Lower lobe of right lung (tissue), 2 donors: Measurements from ENCODE around the gene PDS5B. TPM values are rescaled to one million over a fixed set of nuclear protein-coding genes. Genes with fewer than 3 reads are reported as not detected.

Experiments
- ATAC-seq, 2 donors: fragments of 200-7000 bp; cut with Tn5 transposase; one replicate each; pipeline ENCODE4 v1.9.1; 2020 to 2022; ENCODE audit warnings: mild to moderate bottlenecking in 2 of 2, moderate library complexity in 2 of 2
- DNase-seq: peaks from one replicate; pipeline ENCODE4 v3.0.0-alpha.2; 2020
- H3K27ac ChIP-seq: fragments of 200-600 bp; one replicate; pipeline ENCODE4 v1.8.0; 2022
- H3K27me3 ChIP-seq: fragments of 200-600 bp; one replicate; pipeline ENCODE4 v1.8.0; 2022; ENCODE audit warnings: low read depth
- H3K36me3 ChIP-seq: fragments of 200-600 bp; one replicate; pipeline ENCODE4 v1.8.0; 2022; ENCODE audit warnings: mild to moderate bottlenecking
- H3K4me1 ChIP-seq: fragments of 200-600 bp; one replicate; pipeline ENCODE4 v1.8.0; 2022
- H3K4me3 ChIP-seq: fragments of 200-600 bp; one replicate; pipeline ENCODE4 v1.8.0; 2022; ENCODE audit warnings: mild to moderate bottlenecking
- H3K9me3 ChIP-seq: fragments of 200-600 bp; one replicate; pipeline ENCODE4 v1.8.0; 2022
- CTCF ChIP-seq: fragments of 200-600 bp; IDR thresholded peaks from one replicate; pipeline ENCODE4 v1.8.0; 2022; ENCODE audit warnings: antibody characterized with exemption, mild to moderate bottlenecking
- intact Hi-C: fragments of 100-400 bp; cut with DNase I; formaldehyde crosslinking; loops from one replicate; pipeline ENCODE4 v1.11.0; 2022
- total RNA-seq: library from RNA; stranded (reverse); fragmentation: NEBNext Ultra II Directional; extraction: Animal tissue kit (Norgen Biotek cat#: 25700); gene quantifications from one replicate; pipeline ENCODE4 v1.2.1, GENCODE V29; 2021
- donor health status: DM: no; HTN: yes; CAD: no; lungs with severe emphysema.

The PDS5B gene
- total RNA-seq, 1 donor from 2014 or later = 46.3 TPM

DNA sequence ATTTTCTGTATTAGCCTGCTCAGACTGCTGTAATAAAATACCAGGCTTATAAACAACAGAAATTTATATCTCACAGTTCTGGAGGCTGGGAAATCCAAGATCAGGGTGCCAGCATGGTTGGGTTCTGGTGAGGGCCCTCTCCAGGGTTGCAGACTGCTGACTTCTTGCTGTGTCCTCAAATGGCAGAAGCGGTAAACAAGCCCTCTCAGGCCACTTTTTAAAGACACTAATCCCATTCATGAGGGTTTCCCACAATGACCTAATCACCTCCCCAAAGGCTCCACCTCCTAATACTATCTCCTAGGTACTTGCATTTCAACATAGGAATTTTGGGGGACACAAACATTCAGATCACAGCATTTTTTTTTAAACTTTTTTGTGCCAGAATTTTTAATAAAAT, 159.3 kb downstream of the PDS5B start:
- no peaks in the 10 kb centered on the region for H3K27me3 ChIP-seq
- intact Hi-C loops = no loop called here
- TF ChIP-seq CTCF = no peak

GRCh38 chr13:32746474-32746873, 160.2 kb downstream of the PDS5B start:
- intact Hi-C loops = no loop called here
- H3K9me3 ChIP-seq = no peaks in the 10 kb centered on the region
- H3K27ac ChIP-seq = no peak overlapping the region
- TF ChIP-seq CTCF = no peak
- ATAC-seq (no peak), DNase-seq (no peak)
- no peaks in the 10 kb centered on the region for H3K4me1 ChIP-seq
- H3K36me3 ChIP-seq = peaks cover 22% of the 10 kb centered on the region
- no peaks in the 10 kb centered on the region for H3K27me3 ChIP-seq
- no peak overlapping the region for H3K4me3 ChIP-seq

More for the DNA sequence above, 159.3 kb downstream of the PDS5B start:
- H3K4me1 ChIP-seq = no peaks in the 10 kb centered on the region
- DNase-seq (no peak), ATAC-seq (no peak)
- H3K4me3 ChIP-seq = no peak overlapping the region
- peaks cover 22% of the 10 kb centered on the region for H3K36me3 ChIP-seq
- H3K9me3 ChIP-seq = no peaks in the 10 kb centered on the region
- no peak overlapping the region for H3K27ac ChIP-seq

DNA sequence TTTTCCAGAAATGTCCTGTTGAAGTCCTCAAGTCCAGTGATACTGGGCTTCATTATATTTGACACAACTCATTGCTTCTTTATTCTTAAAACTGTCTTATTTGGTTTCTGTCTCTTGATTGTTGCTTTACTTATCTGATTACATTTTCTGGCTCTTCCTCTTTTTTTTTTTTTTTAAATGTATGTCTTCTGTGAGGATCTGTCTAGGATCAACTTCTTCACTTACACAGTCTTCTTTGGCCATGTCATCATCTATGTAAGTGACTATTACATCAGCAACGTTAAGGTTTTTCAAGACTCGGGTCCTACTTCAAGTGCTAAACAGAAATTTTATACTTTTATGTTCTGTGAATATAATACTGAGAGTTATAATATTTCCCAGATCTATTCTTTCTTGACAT, 162.1 kb downstream of the PDS5B start:
- TF ChIP-seq CTCF = no peak
- ATAC-seq = no peak

DNA sequence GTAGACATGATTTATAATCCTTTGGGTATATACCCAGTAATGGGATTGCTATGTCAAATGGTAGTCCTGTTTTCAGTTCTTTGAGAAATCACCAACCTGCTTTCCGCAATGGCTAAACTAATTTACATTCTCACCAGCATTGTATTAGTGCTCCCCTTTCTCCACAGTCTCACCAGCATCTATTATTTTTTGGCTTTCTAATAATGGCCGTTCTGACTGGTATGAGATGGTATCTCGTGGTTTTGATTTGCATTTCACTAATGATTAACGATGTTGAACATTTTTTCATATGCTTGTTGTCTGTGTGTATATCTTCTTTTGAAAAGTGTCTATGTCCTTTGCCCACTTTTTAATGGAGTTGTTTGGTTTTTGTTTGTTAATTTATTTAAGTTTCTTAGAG, 165.1 kb downstream of the PDS5B start:
- DNase-seq (no peak), ATAC-seq (no peak)
- Histone ChIP-seq H3K4me3 (no peak overlapping the region), H3K4me1 (no peaks in the 10 kb centered on the region), H3K27me3 (no peaks in the 10 kb centered on the region), H3K9me3 (no peaks in the 10 kb centered on the region), H3K36me3 (peaks cover 34% of the 10 kb centered on the region), H3K27ac (no peak overlapping the region)
- intact Hi-C loops = no loop called here
- TF ChIP-seq CTCF = no peak

More for the DNA sequence above, 162.1 kb downstream of the PDS5B start:
- no peak for DNase-seq
- H3K36me3 ChIP-seq = peaks cover 25% of the 10 kb centered on the region
- H3K9me3 ChIP-seq = no peaks in the 10 kb centered on the region
- no peak overlapping the region for H3K27ac ChIP-seq
- intact Hi-C loops = no loop called here
- no peaks in the 10 kb centered on the region for H3K27me3 ChIP-seq
- H3K4me1 ChIP-seq = no peaks in the 10 kb centered on the region
- no peak overlapping the region for H3K4me3 ChIP-seq

GRCh38 chr13:32752311-32752710, 166.1 kb downstream of the PDS5B start:
- ATAC-seq (no peak), DNase-seq (no peak)
- H3K4me1 ChIP-seq = no peaks in the 10 kb centered on the region
- H3K4me3 ChIP-seq = no peak overlapping the region
- peaks cover 28% of the 10 kb centered on the region for H3K36me3 ChIP-seq
- intact Hi-C loops = no loop called here
- no peak for TF ChIP-seq CTCF
- no peak overlapping the region for H3K27ac ChIP-seq
- H3K9me3 ChIP-seq = no peaks in the 10 kb centered on the region
- H3K27me3 ChIP-seq = no peaks in the 10 kb centered on the region
